GM19452 (cell line): ENCODE measurements around the gene SLC2A1.
A peak's percentile ranks its signal among the peaks of the same experiment; 100 is the strongest.

Source experiments
- ATAC-seq: cut with Tn5 transposase; IDR thresholded peaks from one replicate; pipeline ENCODE4 v1.9.1; 2021; ENCODE audit not compliant: unreplicated experiment

The SLC2A1 gene

DNA sequence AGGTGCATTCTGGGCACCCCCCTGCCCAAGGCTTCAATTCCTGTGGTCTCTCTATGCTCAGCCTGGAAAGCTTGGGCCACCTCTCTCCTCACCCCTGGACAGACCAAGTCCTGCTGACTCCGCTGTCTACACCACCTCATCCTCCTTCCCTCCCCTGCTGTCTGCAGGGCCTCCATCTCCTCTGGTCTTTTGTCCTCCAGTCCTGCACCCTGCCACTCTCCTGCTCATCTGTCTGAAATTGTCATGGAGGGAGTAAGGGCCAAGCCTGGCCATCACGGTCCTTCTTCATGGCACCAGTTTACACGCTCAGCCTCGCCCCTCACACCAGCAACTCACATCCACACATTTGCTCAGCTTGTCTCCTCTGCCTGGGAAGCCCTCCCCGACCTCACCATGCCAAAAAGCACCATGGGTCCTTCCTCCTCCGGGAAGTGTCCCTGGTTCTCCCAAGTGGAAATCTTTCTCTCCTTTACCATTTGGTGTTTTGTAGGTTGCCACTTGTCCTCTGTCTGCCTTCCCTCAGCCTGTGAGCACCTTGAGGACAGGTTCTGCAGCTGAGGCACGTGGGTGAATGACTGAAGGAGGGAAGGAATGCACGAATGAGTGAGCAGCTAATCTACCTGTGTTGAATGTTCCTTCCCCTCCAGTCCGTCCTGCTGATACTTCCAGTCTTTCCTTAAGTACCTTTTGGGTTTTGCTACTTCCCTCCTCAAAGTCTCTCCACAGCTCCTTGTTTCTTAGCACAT, 2.1 kb upstream of the SLC2A1 start:
- no peak for ATAC-seq

DNA sequence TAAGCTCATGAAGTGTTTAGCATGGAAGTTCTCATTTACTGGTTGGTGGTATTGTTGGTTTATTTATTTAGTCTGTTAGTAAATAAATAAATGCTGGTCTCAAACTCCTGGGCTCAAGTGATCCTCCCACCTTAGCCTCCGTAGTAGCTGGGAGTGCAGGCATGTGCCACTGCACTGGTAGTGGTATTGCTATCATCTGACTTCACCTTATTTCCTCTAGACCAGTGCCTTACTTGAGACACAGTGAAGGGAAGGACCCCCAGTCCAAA, 1.4 kb upstream of the SLC2A1 start:
- no peak for ATAC-seq

DNA sequence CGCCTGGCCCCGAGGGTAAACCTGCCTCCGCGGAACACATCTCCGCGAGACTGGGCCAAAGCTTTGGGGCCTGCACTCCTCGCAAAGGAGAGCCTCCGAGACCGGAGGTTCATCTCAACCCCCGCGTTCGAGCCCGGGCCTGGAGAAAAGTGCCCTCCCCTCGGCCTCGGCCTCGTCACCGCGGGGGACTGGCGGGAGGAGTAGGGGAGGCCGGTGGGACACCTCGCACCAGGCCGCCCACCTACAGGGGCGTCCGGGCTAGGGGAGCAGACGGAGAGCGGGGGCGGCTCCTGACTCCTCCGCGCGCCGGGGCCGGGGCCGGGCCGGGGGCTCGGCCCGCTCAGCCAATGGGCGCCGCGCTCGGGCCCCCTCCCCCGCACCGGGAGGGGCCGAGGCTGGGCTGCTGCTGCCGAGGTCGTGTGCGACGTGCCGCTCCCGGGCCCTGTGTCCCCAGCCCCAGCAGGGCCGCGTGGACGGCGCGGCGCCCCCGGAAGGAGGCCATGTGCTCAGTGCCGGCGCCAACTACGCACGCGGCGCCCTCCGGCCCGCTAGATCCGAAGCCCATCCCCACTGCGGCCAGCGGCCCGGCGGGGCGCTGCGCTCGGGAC, 684 bp downstream of the SLC2A1 start:
- ATAC-seq: peak; percentile 53

DNA sequence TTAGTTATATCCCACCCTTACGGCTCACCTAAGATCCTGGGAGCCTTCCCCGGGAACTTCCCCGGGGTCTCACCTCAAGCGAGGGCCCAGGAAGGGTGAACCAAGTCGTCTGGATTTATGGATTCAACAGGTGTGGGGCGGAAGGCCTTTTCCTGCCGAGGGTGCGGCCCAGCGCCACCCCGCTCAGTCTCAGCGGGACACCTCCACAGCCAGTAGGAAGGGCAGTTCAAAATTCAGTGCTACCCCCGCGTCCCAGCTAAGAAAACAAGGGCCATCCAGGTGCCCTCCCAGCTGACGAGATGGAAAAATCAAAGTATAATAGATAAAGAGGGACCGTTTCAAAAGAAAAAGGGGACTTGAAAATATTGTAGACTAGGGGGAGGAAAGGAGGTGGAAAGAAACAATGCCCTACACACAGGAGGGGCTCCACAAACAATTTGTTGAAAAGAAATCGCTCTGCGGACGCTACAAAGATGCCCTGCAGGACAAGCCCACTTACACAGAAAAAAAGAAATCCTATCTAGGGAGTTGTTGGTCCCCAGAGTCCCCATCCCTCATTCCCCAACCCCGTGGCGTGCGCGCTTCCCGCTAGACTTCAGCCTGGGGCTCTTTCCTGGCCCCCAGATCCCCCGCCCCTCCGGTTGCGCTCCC, 1.3 kb downstream of the SLC2A1 start:
- ATAC-seq: no peak

DNA sequence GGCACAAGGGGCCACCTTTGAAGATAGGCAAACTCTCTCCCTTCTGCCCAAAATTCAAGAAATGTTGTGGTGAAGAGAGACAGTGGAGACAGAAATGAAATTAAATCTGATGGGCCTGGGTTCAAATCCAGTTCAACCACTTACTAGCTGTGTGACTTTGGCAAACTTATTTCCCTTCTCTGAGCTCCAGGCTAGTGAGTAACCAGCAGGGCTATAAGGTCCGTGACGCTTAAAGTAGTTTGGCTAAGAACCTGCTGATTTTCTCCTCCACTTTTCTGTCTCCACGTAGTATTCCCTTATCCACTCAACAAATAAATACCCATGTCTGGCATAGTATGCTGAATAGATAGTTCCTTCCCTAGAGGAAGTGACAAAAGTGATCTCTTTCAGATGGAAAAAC, 1.9 kb downstream of the SLC2A1 start:
- ATAC-seq: no peak

DNA sequence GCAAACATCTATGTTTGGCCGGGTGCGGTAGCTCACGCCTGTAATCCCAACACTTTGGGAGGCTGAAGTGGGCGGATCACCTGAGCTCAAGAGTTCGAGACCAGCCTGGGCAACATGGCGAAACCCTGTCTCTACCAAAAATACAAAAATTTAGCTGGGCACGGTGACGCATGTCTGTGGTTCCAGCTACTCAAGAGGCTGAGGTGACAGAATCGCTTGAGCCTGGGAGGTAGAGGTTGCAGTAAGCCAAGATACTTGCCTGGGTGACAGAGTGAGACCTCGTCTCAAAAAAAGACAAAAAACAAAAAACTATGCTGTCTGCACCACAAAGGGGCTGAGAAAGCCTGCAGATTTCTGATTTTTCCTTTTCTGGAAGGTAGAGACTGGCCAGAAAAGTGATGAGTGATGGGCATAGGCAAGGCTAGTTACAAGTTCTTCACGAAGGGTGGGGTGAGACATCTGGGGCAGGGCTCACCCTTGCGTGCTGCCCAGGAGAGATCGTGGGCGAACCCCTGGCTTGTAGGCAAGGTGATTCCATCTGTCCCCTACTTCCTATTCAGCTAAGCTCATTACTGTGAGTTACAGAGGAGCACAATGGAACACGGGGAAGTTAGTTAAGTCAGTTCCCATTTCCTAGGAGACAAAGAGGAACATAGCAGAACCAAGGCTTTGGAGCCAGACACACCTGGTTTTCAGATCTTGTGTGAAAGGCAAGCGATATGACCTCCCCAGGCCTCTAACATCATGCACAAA, 3.2 kb downstream of the SLC2A1 start:
- no peak for ATAC-seq

DNA sequence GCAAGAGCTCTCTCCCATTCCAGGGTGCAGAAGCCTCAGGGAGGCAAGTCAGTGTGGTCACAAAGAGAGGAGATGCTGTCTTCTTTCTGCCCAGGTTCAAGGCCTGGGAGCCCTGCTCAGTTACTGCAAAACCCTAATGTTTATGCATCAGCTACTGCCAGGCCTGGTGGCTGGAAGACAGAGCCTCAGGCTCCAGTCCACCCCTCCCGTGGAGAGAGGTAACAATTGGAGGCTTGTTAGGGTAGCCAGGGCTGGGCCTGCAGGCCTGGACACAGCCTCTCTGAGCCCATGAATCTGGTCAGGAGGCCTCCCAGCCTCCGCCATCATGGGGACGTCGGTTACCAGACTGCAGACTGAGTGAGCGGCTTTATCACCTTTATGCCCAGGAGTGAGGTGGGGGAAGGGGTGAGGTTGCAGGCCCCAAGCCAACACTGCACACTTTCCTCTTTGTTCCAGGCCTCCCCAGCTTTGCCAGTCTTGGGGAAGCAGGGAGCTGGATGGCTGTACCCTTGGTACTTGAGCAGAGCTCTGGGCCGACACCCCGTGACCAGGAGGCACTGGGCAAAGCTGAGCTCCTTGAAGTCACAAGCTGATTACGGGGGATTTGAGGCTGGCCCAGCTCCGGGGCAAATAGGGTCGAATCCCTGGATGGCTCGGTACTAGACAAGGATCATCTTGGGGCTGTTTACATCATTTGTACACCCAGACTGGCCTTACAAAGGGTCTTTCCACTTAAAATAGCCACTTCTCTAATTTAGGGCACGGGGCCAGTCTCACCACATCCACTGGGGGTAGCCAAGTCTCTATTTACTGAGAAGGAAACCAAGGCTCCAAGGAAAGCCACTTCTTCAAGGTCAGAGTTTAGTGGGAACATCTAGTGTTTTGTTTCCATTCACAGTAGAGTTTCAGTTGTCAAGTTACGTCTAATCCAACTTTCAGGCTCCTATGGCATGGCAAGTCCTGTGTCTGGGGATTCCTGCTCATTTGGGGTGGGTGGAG, 5.2 kb downstream of the SLC2A1 start:
- no peak for ATAC-seq

DNA sequence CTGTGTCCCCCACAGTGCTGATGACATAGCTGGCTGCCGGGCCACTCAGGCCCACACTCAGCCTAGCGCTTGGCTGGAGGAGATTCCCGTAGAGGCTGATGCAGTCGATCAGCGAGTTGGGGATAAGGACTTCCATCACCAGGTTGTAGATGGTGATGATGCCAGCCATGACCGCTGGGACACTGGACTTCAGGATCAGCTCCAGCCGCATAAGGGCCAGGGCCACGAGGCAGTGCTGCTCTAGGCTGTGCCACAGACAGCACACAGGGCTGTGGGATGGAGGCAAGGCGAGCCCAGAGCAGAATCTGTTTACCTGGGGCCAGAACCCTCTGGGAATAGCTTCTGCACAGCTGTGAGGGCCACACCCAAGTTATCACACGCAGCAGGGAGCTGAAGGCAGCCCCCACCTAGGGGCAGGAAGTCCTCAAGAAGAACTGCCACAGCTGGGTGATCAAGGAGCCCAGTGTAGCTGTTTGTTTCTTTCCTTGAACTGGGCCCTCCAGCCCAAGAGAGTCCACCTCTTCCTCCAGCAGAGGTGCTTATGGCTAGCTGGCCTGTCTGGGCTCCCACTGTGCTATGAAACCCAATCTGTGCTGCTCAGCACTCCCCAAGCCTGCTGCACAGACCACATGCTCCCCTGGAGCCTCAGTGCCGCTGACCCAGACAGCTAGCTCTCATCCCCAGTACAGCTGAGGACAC, 6.2 kb downstream of the SLC2A1 start:
- ATAC-seq: peak; percentile 48

DNA sequence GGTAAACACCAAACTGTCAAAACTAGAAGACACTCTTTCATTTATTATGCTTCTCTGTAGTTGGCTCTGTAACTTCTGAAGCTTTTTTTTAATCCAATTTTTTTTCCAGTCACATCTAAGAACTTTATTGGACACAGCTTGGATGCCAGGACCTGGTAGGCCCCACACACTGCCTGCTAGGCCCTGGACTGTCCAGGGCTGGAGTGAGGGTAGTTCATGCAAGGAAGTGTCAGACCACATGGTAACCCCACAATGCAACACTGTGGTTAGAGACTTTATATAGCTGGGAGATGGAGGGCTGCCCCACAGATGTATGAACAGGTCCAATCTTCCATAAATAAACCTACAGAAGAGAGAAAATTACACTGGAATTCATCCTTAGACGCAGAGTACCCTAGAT, 7.1 kb downstream of the SLC2A1 start:
- ATAC-seq: no peak

DNA sequence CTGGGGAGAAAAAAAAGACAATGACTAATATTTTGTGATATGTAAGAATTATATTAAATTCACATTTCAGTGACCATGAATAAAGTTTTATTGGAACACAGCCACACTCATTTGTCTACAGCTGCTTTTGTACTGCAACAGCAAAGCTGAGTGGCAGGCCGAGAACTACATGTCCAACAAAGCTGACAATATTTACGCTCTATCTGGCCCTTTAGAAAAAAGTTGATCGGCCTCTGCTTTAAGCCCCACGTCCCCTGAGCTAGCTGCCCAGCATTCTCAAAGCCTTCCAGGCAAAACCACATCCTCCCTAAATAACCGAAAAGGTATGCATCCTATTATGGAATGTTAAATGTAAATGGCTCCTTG, 8.6 kb downstream of the SLC2A1 start:
- ATAC-seq: no peak

DNA sequence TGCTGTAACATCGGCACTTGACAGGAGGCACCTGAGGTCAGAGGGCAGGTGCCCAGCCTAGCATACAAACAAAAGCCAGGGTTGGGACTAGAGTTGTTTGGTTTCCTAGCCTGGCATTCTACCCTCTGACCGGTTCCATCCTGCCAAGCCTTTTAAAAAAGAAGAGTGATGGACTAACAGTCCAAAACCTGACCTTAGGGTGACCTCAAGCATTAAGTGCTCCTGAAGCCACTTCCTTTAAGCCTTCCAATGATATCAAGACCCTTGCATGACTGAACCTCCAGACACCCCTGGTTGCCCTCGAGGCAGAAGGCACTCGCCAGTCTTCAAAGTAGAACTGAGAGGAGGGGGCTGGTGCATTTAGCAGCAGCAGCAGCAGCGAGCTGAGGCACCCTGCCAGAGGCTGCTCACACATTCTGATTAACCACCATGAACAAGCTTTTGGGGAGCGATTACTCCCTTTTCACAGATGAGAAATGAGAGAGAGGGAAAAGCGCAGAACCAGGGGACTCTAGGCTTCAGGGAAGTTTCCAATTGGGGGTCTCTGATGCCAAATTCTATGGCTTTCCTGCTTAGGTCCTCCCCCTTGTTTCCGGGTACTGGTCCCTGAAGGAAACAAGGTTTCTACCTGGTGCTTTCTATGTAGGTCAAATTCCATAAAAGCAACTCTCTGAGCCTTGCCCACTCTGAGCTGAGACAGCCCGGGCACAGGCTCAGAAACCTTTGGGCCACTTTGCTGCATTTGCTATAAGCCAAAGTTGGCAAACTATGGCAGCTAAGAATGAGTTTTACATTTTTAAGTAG, 9.2 kb downstream of the SLC2A1 start:
- no peak for ATAC-seq

DNA sequence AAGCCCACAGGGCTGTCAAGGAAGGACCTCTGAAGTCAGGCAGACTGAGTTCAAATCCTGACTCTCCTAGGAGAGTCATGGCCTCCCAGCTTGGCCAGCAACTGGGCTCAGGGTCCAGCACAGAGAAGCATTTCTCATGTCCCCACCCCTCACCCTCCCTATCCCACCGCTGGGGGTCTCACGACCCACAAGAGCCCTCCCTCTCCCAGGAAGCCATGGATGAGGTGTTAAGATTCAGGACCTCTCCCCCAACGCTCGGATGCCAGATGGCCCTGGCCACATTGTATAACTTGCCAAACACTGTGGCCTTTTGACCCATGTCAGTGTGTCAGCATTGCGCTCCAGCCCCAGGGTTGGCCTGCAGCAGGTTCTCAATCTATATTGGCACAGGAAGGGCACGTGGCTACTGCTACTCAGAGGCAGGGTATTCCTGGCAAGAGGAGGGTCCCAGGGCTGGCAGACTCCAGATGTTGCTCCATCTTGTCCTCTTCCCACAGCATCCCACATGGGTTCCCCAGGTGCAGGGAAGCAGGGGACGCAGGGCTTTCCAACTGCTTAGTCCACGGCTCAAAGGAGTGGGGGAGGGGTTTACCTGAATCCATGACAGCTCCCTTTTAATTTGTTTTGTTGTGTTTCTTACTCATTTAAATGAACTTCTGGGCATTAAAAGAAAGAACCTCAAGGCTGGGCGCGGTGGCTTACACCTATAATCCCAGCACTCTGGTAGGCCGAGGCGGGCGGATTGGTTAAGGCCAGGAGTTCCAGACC, 10.5 kb downstream of the SLC2A1 start:
- ATAC-seq: no peak

DNA sequence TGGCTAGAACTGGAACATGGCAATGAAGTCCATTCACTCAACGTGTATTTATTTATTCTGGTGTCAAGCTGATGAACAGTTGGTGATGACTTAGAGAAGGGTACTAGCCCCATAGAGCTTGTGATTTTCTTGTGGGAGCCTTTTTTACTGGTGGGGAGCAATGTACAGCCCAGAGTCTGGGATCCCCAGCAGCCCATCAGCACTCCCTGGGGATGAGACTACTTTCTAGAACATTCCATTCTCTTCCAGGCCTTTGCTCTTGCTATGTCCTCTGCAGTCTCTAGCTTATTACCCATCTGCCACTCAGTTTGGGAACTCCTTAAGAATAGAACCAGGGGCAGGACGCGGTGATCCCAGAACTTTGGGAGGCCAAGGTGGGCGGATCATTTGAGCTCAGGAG, 11.6 kb downstream of the SLC2A1 start:
- ATAC-seq: no peak

DNA sequence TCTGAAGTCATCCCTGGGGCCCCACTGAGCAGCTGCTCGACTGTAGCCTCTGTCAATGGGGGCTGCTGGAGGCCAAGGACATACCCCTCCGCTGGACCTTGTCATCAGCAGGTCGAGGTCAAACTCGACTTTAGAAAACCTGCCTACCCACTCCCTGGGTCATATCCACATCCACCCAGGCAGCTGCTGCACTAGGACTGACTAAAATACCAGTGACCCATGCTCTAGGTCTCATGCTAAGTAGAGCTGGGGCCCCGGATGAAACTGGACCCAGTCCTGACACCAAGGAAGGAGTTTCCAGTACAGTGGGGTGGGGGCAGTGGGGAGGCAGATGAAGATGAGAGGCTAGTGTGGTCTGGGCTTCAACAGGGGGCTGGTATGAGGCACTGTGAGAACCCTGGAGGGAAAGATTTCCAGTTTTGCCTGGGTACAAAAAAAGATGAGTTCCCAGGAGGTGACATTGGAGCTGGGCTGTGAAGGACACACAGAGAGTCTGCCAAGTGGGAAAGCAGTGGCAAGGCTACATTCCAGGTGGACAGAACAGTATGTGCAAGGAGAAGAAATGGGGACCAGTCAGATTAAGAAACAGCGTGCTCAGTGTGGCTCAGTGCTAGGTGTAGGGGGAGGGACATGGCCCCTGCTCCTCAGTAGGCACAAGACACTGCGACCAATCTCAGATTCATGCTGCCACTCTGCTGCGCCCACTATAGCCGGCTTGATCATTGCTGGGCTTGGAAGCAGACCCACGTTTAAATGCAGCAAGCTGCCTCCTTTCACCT, 12.4 kb downstream of the SLC2A1 start:
- ATAC-seq: no peak

DNA sequence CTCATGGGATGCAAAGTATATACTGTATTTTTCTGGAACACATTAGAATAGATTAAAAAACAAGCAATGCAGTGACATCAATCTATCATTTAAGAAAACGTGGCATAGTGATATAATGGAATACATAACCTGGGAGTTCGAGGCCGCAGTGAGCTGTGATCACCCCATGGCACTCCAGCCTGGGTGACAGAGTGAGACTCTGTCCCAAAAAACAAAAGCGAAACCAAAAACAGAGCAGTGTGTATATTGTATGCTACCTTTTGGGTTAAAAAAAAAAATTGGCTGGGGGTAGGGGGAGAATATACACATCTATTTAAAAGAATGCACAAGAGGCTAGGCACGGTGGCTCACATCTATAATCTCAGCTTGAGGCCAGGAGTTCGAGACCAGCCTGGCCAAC, 13.5 kb downstream of the SLC2A1 start:
- ATAC-seq: no peak

DNA sequence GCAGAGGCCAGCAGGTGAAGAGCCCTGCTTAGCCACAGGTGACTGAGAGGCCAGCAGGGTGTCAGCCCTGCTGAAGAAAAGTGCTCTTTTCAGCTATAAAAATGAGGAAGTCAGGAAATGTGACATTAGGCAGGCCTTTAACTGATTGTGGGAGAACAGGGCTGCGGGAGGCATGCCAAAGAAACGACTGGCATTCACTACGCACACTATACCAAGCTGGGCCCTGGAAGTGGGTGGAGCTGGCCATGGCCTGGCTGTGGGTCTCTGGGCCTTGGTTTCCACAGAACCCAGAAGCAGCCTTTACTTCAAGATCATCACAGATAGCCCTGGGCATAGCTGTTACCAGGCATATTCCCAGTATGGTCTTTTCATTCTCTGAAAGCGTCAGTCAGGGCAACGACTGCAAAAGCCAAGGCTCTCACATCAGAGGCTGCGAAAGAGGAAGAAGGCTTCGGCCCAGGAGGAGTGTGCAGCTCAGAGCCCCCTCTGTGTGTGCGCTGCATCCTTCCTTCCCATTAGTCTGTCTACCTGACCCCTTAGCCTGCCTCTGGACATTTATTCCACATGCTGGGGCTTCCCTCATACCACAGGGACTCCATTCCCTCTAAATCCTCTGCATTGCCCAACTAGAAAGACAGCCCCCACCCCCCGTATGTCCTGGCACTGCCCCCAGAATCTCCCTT, 14.3 kb downstream of the SLC2A1 start:
- ATAC-seq: no peak

DNA sequence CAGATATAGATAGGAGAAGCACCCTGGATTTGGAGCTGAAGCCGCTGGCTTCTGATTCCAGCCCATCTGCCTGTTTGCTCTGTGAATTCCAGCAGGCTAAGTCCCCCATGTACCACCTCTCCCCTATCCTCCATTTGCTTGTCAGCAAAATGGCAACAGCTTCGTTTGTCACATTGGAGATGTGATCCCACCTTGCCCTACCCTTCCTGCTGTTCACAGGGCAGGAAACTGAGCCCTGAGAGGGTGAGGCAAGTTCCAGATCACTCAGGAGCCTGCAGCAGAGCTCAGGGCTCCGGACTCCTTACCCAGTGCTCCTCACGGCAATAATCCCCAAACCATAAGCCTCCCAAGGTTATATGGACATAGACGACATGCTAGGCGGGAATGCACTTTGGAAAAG, 14.9 kb downstream of the SLC2A1 start:
- no peak for ATAC-seq
